Measurements from ENCODE around the gene CENPU. TPM values are rescaled to one million over a fixed set of nuclear protein-coding genes. Genes with fewer than 3 reads are reported as not detected.

The CENPU gene
- total and polyA plus RNA-seq, 4 donors = 12.0 to 22.3 (median 19.0) TPM

DNA sequence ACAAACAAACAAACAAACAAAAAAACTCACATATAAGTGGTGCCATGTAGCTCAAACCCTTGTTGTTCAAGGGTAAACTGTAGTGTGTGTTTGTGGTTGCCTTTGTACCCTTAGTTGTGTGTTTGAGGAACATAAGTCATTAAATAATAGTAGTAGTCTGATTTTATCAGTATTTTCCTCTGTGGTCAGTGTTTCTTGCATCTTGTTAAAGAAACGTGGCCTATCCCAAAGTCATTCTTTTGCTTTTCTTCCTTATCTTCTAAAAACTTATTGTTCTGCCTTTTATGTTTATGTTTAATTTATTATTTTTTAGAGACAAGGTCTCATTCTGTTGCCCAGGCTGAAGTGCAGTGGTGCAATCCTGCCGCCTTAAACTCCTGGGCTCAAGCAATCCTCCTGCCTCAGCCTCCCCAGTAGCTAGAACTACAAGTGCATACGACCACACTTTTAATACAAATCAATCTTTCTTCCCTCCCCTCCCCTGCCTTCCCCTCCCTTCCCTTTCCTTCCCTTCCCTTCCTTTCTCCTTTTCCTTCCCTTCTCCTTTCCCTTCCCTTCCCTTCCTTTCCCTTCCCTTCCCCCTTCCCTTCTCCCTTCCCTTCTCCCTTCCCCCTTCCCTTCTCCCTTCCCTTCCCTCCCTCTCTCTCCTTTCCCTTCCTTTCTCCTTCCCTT lies 57.9 kb downstream of the CENPU start:
- no peak for DNase-seq (ENCODE audit: low read depth in 4 of 6, low spot score in 6 of 6)
- WGBS (ENCODE audit: insufficient coverage) = 89% methylated on average over 2 of the region's 3 CpGs
- Histone ChIP-seq H3K9me3 (ENCODE audit: control insufficient read depth, insufficient read depth, low read length) (no peaks in the 10 kb centered on the region), H3K4me3 (ENCODE audit: low read depth, low read length) (no peak overlapping the region), H3K36me3 (ENCODE audit: control insufficient read depth, insufficient read depth, low read length) (peaks cover 15% of the 10 kb centered on the region), H3K27ac (ENCODE audit: low read depth, low read length) (no peak overlapping the region), H3K27me3 (ENCODE audit: control insufficient read depth, insufficient read depth, low read length) (no peaks in the 10 kb centered on the region), H3K4me1 (ENCODE audit: control insufficient read depth, insufficient read depth, low read length) (no peaks in the 10 kb centered on the region)

DNA sequence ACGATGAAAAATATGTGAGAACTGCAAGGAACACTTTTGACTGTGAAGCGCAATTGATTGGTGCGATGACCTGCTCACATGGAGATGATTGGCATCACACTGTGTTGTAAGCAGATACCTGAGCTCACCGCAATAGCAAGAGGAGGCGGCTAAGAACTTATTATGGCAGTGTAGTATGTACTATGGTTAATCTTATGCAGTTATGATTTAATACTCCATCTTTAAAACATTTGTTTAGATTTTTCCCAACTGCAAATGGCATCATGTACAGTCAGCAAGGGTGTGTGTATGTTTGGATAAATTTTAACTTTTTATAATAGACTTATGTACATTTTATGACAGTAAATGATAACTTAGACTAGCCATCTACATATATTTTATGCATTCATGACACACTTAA lies 58.9 kb downstream of the CENPU start:
- no peak for DNase-seq (ENCODE audit: low read depth in 4 of 6, low spot score in 6 of 6)
- Histone ChIP-seq H3K4me1 (ENCODE audit: control insufficient read depth, insufficient read depth, low read length) (no peaks in the 10 kb centered on the region), H3K36me3 (ENCODE audit: control insufficient read depth, insufficient read depth, low read length) (peaks cover 15% of the 10 kb centered on the region), H3K27ac (ENCODE audit: low read depth, low read length) (no peak overlapping the region), H3K27me3 (ENCODE audit: control insufficient read depth, insufficient read depth, low read length) (no peaks in the 10 kb centered on the region), H3K4me3 (ENCODE audit: low read depth, low read length) (no peak overlapping the region), H3K9me3 (ENCODE audit: control insufficient read depth, insufficient read depth, low read length) (no peaks in the 10 kb centered on the region)
- 98% methylated on average over 3 of the region's 5 CpGs for WGBS (ENCODE audit: insufficient coverage)

- Histone ChIP-seq H3K27ac (ENCODE audit: low read depth, low read length) (no peak overlapping the region), H3K27me3 (ENCODE audit: control insufficient read depth, insufficient read depth, low read length) (no peaks in the 10 kb centered on the region), H3K9me3 (ENCODE audit: control insufficient read depth, insufficient read depth, low read length) (no peaks in the 10 kb centered on the region), H3K4me1 (ENCODE audit: control insufficient read depth, insufficient read depth, low read length) (peaks cover 6% of the 10 kb centered on the region), H3K4me3 (ENCODE audit: low read depth, low read length) (no peak overlapping the region), H3K36me3 (ENCODE audit: control insufficient read depth, insufficient read depth, low read length) (peaks cover 15% of the 10 kb centered on the region)
- no peak for DNase-seq (ENCODE audit: low read depth in 4 of 6, low spot score in 6 of 6)
- WGBS (ENCODE audit: insufficient coverage) = 100% methylated on average over 1 of the region's 4 CpGs
Observed at GRCh38 chr4:184674011-184674410, 59.9 kb downstream of the CENPU start.

DNA sequence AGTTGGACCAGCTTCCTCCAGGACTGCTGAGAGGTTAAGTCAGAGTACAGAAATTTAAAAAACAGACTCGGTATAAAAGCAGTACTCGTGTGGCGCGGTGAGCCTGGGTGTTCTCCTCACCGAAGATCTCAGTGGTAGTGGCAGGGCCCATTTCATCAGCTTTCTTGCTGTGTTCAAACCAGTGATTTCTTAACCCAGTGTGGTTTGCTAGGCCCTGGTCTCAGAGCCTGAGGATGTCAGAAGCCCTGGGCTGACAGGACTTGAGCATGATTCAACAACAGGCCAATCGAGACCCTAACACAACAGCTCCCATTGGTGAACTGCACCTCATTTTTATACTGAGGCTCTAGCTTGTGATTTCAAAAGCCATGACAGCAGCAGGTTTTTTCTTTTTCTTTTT lies 61.2 kb downstream of the CENPU start:
- DNase-seq (ENCODE audit: low read depth in 4 of 6, low spot score in 6 of 6) = no peak
- Histone ChIP-seq H3K4me3 (ENCODE audit: low read depth, low read length) (no peak overlapping the region), H3K27me3 (ENCODE audit: control insufficient read depth, insufficient read depth, low read length) (no peaks in the 10 kb centered on the region), H3K9me3 (ENCODE audit: control insufficient read depth, insufficient read depth, low read length) (no peaks in the 10 kb centered on the region), H3K4me1 (ENCODE audit: control insufficient read depth, insufficient read depth, low read length) (peaks cover 6% of the 10 kb centered on the region), H3K36me3 (ENCODE audit: control insufficient read depth, insufficient read depth, low read length) (peaks cover 22% of the 10 kb centered on the region), H3K27ac (ENCODE audit: low read depth, low read length) (no peak overlapping the region)
- 96% methylated on average over 6 of the region's 6 CpGs for WGBS (ENCODE audit: insufficient coverage)

DNA sequence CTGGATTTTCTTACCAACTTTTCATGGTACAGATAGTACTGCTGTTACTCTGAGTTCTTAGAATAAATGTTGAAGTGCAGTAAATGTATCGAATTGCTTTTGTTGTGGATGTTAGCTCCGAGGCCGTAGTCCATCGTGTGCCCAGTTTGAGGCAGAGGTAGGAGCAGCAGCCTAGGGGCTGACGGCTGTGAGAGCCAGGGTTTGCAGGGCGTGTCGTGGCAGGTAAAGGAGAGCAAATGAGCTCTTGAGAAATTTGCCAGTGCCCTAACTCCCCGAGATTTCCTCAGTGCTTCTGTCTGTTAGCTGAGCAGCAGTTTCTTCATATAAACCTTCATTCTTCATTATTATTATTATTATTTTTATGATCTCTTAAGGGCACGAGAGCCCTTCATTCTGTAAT lies 62.8 kb downstream of the CENPU start:
- Histone ChIP-seq H3K4me1 (ENCODE audit: control insufficient read depth, insufficient read depth, low read length) (peaks cover 6% of the 10 kb centered on the region), H3K27me3 (ENCODE audit: control insufficient read depth, insufficient read depth, low read length) (no peaks in the 10 kb centered on the region), H3K27ac (ENCODE audit: low read depth, low read length) (no peak overlapping the region)

GRCh38 chr4:184669251-184669650 lies 64.6 kb downstream of the CENPU start:
- H3K4me3 ChIP-seq (ENCODE audit: low read depth, low read length) = no peak overlapping the region
- no peaks in the 10 kb centered on the region for H3K9me3 ChIP-seq (ENCODE audit: control insufficient read depth, insufficient read depth, low read length)
- 32% methylated on average over 7 of the region's 7 CpGs for WGBS (ENCODE audit: insufficient coverage)
- H3K36me3 ChIP-seq (ENCODE audit: control insufficient read depth, insufficient read depth, low read length) = peaks cover 30% of the 10 kb centered on the region
- H3K27me3 ChIP-seq (ENCODE audit: control insufficient read depth, insufficient read depth, low read length) = no peaks in the 10 kb centered on the region
- peak in 2 of 6 donors; percentile 48 to 53 for DNase-seq (ENCODE audit: low read depth in 4 of 6, low spot score in 6 of 6)
- no peak overlapping the region for H3K27ac ChIP-seq (ENCODE audit: low read depth, low read length)
- H3K4me1 ChIP-seq (ENCODE audit: control insufficient read depth, insufficient read depth, low read length) = peaks cover 6% of the 10 kb centered on the region

More for the DNA sequence above, 62.8 kb downstream of the CENPU start:
- Histone ChIP-seq H3K36me3 (ENCODE audit: control insufficient read depth, insufficient read depth, low read length) (peaks cover 28% of the 10 kb centered on the region), H3K4me3 (ENCODE audit: low read depth, low read length) (no peak overlapping the region), H3K9me3 (ENCODE audit: control insufficient read depth, insufficient read depth, low read length) (no peaks in the 10 kb centered on the region)
- no peak for DNase-seq (ENCODE audit: low read depth in 4 of 6, low spot score in 6 of 6)
- 80% methylated on average over 7 of the region's 9 CpGs for WGBS (ENCODE audit: insufficient coverage)

GRCh38 chr4:184668511-184669114 lies 65.3 kb downstream of the CENPU start:
- H3K36me3 ChIP-seq (ENCODE audit: control insufficient read depth, insufficient read depth, low read length) = peaks cover 26% of the 10 kb centered on the region
- H3K27ac ChIP-seq (ENCODE audit: low read depth, low read length) = no peak overlapping the region
- no peak for DNase-seq (ENCODE audit: low read depth in 4 of 6, low spot score in 6 of 6)
- 95% methylated on average over 7 of the region's 9 CpGs for WGBS (ENCODE audit: insufficient coverage)
- no peaks in the 10 kb centered on the region for H3K9me3 ChIP-seq (ENCODE audit: control insufficient read depth, insufficient read depth, low read length)
- H3K4me3 ChIP-seq (ENCODE audit: low read depth, low read length) = no peak overlapping the region
- H3K27me3 ChIP-seq (ENCODE audit: control insufficient read depth, insufficient read depth, low read length) = no peaks in the 10 kb centered on the region
- peaks cover 6% of the 10 kb centered on the region for H3K4me1 ChIP-seq (ENCODE audit: control insufficient read depth, insufficient read depth, low read length)

DNA sequence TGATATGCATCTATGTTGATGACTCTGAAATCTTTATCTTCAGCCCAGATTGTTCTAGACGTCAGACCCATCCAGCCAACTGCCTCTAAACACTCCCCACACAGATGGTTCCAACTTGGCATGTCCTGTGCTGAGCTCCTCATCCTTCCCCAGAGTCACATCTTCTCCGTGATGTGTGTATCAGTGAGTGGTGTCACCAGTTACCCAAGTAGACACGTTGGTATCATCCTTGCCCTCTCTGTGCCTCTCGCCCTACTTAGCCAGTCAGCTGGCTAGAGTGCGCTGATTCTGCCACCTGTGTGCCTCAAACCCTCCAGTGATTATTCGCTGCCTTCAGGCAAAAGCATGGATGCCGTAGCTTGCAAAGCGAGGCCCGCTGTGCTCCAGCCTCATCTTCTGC lies 65.8 kb downstream of the CENPU start:
- H3K4me1 ChIP-seq (ENCODE audit: control insufficient read depth, insufficient read depth, low read length) = peaks cover 6% of the 10 kb centered on the region
- no peaks in the 10 kb centered on the region for H3K9me3 ChIP-seq (ENCODE audit: control insufficient read depth, insufficient read depth, low read length)
- DNase-seq (ENCODE audit: low read depth in 4 of 6, low spot score in 6 of 6) = no peak
- no peaks in the 10 kb centered on the region for H3K27me3 ChIP-seq (ENCODE audit: control insufficient read depth, insufficient read depth, low read length)
- H3K27ac ChIP-seq (ENCODE audit: low read depth, low read length) = no peak overlapping the region
- H3K36me3 ChIP-seq (ENCODE audit: control insufficient read depth, insufficient read depth, low read length) = peaks cover 24% of the 10 kb centered on the region
- no peak overlapping the region for H3K4me3 ChIP-seq (ENCODE audit: low read depth, low read length)
- 96% methylated on average over 8 of the region's 9 CpGs for WGBS (ENCODE audit: insufficient coverage)

- Histone ChIP-seq H3K4me1 (ENCODE audit: control insufficient read depth, insufficient read depth, low read length) (peaks cover 6% of the 10 kb centered on the region), H3K36me3 (ENCODE audit: control insufficient read depth, insufficient read depth, low read length) (peaks cover 17% of the 10 kb centered on the region)
Observed at GRCh38 chr4:184666670-184667069, 67.2 kb downstream of the CENPU start.

More at GRCh38 chr4:184666670-184667069, 67.2 kb downstream of the CENPU start:
- 94% methylated on average over 6 of the region's 6 CpGs for WGBS (ENCODE audit: insufficient coverage)
- no peak for DNase-seq (ENCODE audit: low read depth in 4 of 6, low spot score in 6 of 6)
- H3K9me3 ChIP-seq (ENCODE audit: control insufficient read depth, insufficient read depth, low read length) = no peaks in the 10 kb centered on the region
- no peak overlapping the region for H3K27ac ChIP-seq (ENCODE audit: low read depth, low read length)
- no peak overlapping the region for H3K4me3 ChIP-seq (ENCODE audit: low read depth, low read length)
- no peaks in the 10 kb centered on the region for H3K27me3 ChIP-seq (ENCODE audit: control insufficient read depth, insufficient read depth, low read length)

Data from spinal cord (tissue), 10 donors.